WTC11 (cell line): ENCODE results near the gene CDK6. TPM values are rescaled to one million over a fixed set of nuclear protein-coding genes. Genes with fewer than 3 reads are reported as not detected.

Experiments used
- ATAC-seq: fragments of 200-7000 bp; cut with Tn5 transposase; 2 replicates; pipeline ENCODE4 v1.10.0; 2021; ENCODE audit warnings: mild to moderate bottlenecking, moderate library complexity
- CTCF ChIA-PET: fragments of 300-600 bp; sonication (Branson Sonifier 250); formaldehyde crosslinking; loops from one replicate; lab custom pipeline; 2021; ENCODE audit warnings: antibody characterized with exemption; lab: Charles Lee
- POLR2A ChIA-PET: fragments of 350-600 bp; sonication (Branson Sonifier 250); formaldehyde crosslinking; loops from one replicate; lab custom pipeline; 2021; ENCODE audit warnings: antibody characterized with exemption; lab: Charles Lee
- DNase-seq: peaks from one replicate; pipeline ENCODE4 v3.0.0; 2021; ENCODE audit warnings: low spot score
- H3K27ac Mint-ChIP-seq: 2 replicates; pipeline ENCODE4 v1.8.0; 2021; ENCODE audit warnings: mixed read lengths
- H3K27me3 Mint-ChIP-seq: 2 replicates; pipeline ENCODE4 v1.8.0; 2021; ENCODE audit warnings: low read depth, mild to moderate bottlenecking, moderate library complexity, mixed read lengths
- H3K36me3 Mint-ChIP-seq: 2 replicates; pipeline ENCODE4 v1.8.0; 2021; ENCODE audit warnings: mixed read lengths
- H3K4me1 Mint-ChIP-seq: 2 replicates; pipeline ENCODE4 v1.8.0; 2022; ENCODE audit warnings: mixed read lengths
- H3K4me3 Mint-ChIP-seq: 2 replicates; pipeline ENCODE4 v1.8.0; 2021; ENCODE audit warnings: mild to moderate bottlenecking, moderate library complexity, mixed read lengths
- H3K9me3 Mint-ChIP-seq: 2 replicates; pipeline ENCODE4 v1.8.0; 2021; ENCODE audit warnings: mixed read lengths
- AR ChIP-seq: fragments of 250-450 bp; sonication (Bioruptor Pico); IDR thresholded peaks from 2 replicates; pipeline ENCODE4 v1.9.0; 2021; ENCODE audit warnings: mild to moderate bottlenecking
- CBFB ChIP-seq: sonication (generic); formaldehyde crosslinking; IDR thresholded peaks from 2 replicates; pipeline ENCODE4 v1.8.1; 2022; ENCODE audit warnings: mild to moderate bottlenecking, low read depth, missing genetic modification reagents
- CREB1 ChIP-seq: sonication (generic); formaldehyde crosslinking; IDR thresholded peaks from 2 replicates; pipeline ENCODE4 v1.8.0; 2023; ENCODE audit warnings: mild to moderate bottlenecking, missing genetic modification reagents
- E2F5 ChIP-seq: sonication (generic); formaldehyde crosslinking; IDR thresholded peaks from 2 replicates; pipeline ENCODE4 v1.8.1; 2022; ENCODE audit warnings: mild to moderate bottlenecking, moderate library complexity, missing genetic modification reagents
- ELF4 ChIP-seq: sonication (generic); formaldehyde crosslinking; IDR thresholded peaks from 2 replicates; pipeline ENCODE4 v1.8.1; 2022; ENCODE audit warnings: low read depth, mild to moderate bottlenecking, moderate library complexity, missing genetic modification reagents
- ERG ChIP-seq: fragments of 250-450 bp; sonication (Bioruptor Pico); IDR thresholded peaks from 2 replicates; pipeline ENCODE4 v1.8.0; 2021; ENCODE audit warnings: mild to moderate bottlenecking
- FOXP1 ChIP-seq: sonication (generic); formaldehyde crosslinking; IDR thresholded peaks from 2 replicates; pipeline ENCODE4 v1.8.0; 2022; ENCODE audit warnings: missing genetic modification reagents, mild to moderate bottlenecking, moderate library complexity, borderline replicate concordance
- GRHL2 ChIP-seq: fragments of 250-450 bp; sonication (Bioruptor Pico); IDR thresholded peaks from 2 replicates; pipeline ENCODE4 v1.8.0; 2022; ENCODE audit warnings: mild to moderate bottlenecking, moderate library complexity; ENCODE audit not compliant: insufficient replicate concordance, severe bottlenecking
- JAZF1 ChIP-seq: fragments of 250-450 bp; sonication (Bioruptor Pico); IDR thresholded peaks from 2 replicates; pipeline ENCODE4 v1.9.0; 2021; ENCODE audit warnings: moderate library complexity, mild to moderate bottlenecking, inconsistent platforms
- MAX ChIP-seq: sonication (generic); formaldehyde crosslinking; IDR thresholded peaks from 2 replicates; pipeline ENCODE4 v1.8.0; 2022; ENCODE audit warnings: mild to moderate bottlenecking, missing genetic modification reagents
- NFYB ChIP-seq: sonication (generic); formaldehyde crosslinking; conservative IDR thresholded peaks from 2 replicates; pipeline ENCODE4 v1.8.0; 2022; ENCODE audit warnings: low read depth, missing genetic modification reagents
- RELA ChIP-seq: sonication (generic); formaldehyde crosslinking; IDR thresholded peaks from 2 replicates; pipeline ENCODE4 v1.8.1; 2022; ENCODE audit warnings: missing genetic modification reagents, mild to moderate bottlenecking, borderline replicate concordance
- TP53 ChIP-seq: sonication (generic); formaldehyde crosslinking; IDR thresholded peaks from 2 replicates; pipeline ENCODE4 v1.8.1; 2023; ENCODE audit warnings: mild to moderate bottlenecking, missing genetic modification reagents
- ZBTB43 ChIP-seq: sonication (generic); formaldehyde crosslinking; IDR thresholded peaks from 2 replicates; pipeline ENCODE4 v1.8.1; 2023; ENCODE audit warnings: mild to moderate bottlenecking, missing genetic modification reagents
- ZMAT4 ChIP-seq: fragments of 250-450 bp; sonication (Bioruptor Pico); IDR thresholded peaks from 2 replicates; pipeline ENCODE4 v1.9.0; 2021; ENCODE audit warnings: mild to moderate bottlenecking
- ZNF121 ChIP-seq: sonication (generic); formaldehyde crosslinking; IDR thresholded peaks from 2 replicates; pipeline ENCODE4 v1.8.0; 2023; ENCODE audit warnings: missing genetic modification reagents
- ZNF317 ChIP-seq: sonication (generic); formaldehyde crosslinking; IDR thresholded peaks from 2 replicates; pipeline ENCODE4 v1.8.1; 2023; ENCODE audit warnings: low read depth, mild to moderate bottlenecking, moderate library complexity, missing genetic modification reagents, borderline replicate concordance
- ZNF425 ChIP-seq: fragments of 250-450 bp; sonication (Bioruptor Pico); conservative IDR thresholded peaks from 2 replicates; pipeline ENCODE4 v1.9.0; 2021; ENCODE audit warnings: mild to moderate bottlenecking
- total RNA-seq: library from RNA; stranded (reverse); gene quantifications from 3 replicates; pipeline ENCODE4 v1.2.3, GENCODE V29; 2021
- TF ChIP-seq, protein P1 (sequence below): sonication (generic); formaldehyde crosslinking; IDR thresholded peaks from 2 replicates; pipeline ENCODE4 v1.8.1; 2023; ENCODE audit warnings: mild to moderate bottlenecking, missing genetic modification reagents, borderline replicate concordance

The CDK6 gene
- total RNA-seq, 1 experiment from 2014 or later = 47.2 TPM

GRCh38 chr7:92765725-92766124 is 70.6 kb downstream of the CDK6 start:
- ChIA-PET POLR2A (no interaction called here), CTCF (no interaction called here)
- no peak overlapping the region for H3K4me3 Mint-ChIP-seq
- no peak overlapping the region; the same call in 1 of the 2 replicates for H3K27ac Mint-ChIP-seq
- no peaks in the 10 kb centered on the region; the same call in 1 of the 2 replicates for H3K27me3 Mint-ChIP-seq
- H3K9me3 Mint-ChIP-seq = 0 out of 2 replicates have a peak, but pooled peaks cover 5% of the 10 kb centered on the region
- H3K4me1 Mint-ChIP-seq = peaks cover 81% of the 10 kb centered on the region
- ATAC-seq (no peak), DNase-seq (no peak)
- H3K36me3 Mint-ChIP-seq = no peaks in the 10 kb centered on the region; the same call in 1 of the 2 replicates
- TF ChIP-seq ERG (CRISPR knock-in tag) (no peak), NFYB (CRISPR knock-in tag) (no peak), ZMAT4 (CRISPR knock-in tag) (no peak), RELA (no peak), AR (no peak), ZNF121 (CRISPR knock-in tag) (no peak), TP53 (CRISPR knock-in tag) (no peak), ZNF425 (CRISPR knock-in tag) (no peak), JAZF1 (CRISPR knock-in tag) (no peak), MAX (CRISPR knock-in tag) (no peak), ZBTB43 (CRISPR knock-in tag) (no peak), CREB1 (CRISPR knock-in tag) (no peak), ELF4 (CRISPR knock-in tag) (no peak), FOXP1 (CRISPR knock-in tag) (no peak), E2F5 (no peak), GRHL2 (no peak), CBFB (CRISPR knock-in tag) (no peak), ZNF317 (CRISPR knock-in tag) (no peak)
- TF ChIP-seq, protein P1, sequence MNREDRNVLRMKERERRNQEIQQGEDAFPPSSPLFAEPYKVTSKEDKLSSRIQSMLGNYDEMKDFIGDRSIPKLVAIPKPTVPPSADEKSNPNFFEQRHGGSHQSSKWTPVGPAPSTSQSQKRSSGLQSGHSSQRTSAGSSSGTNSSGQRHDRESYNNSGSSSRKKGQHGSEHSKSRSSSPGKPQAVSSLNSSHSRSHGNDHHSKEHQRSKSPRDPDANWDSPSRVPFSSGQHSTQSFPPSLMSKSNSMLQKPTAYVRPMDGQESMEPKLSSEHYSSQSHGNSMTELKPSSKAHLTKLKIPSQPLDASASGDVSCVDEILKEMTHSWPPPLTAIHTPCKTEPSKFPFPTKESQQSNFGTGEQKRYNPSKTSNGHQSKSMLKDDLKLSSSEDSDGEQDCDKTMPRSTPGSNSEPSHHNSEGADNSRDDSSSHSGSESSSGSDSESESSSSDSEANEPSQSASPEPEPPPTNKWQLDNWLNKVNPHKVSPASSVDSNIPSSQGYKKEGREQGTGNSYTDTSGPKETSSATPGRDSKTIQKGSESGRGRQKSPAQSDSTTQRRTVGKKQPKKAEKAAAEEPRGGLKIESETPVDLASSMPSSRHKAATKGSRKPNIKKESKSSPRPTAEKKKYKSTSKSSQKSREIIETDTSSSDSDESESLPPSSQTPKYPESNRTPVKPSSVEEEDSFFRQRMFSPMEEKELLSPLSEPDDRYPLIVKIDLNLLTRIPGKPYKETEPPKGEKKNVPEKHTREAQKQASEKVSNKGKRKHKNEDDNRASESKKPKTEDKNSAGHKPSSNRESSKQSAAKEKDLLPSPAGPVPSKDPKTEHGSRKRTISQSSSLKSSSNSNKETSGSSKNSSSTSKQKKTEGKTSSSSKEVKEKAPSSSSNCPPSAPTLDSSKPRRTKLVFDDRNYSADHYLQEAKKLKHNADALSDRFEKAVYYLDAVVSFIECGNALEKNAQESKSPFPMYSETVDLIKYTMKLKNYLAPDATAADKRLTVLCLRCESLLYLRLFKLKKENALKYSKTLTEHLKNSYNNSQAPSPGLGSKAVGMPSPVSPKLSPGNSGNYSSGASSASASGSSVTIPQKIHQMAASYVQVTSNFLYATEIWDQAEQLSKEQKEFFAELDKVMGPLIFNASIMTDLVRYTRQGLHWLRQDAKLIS (CRISPR knock-in tag) = no peak
